GM13977 (cell line): ENCODE measurements around the gene POU2F2.

ENCODE experiments used
- DNase-seq: peaks from one replicate; pipeline ENCODE4 v3.0.0; 2012; ENCODE audit warnings: low spot score
- in situ Hi-C: fragments of 300-500 bp; cut with MboI; formaldehyde crosslinking; loops from one replicate; pipeline ENCODE4 v1.12.0; 2022; ENCODE audit warnings: low sequenced_read_pairs, low pct_unique_long_range_greater_than_20kb, mixed read lengths, inconsistent platforms; ENCODE audit not compliant: unreplicated experiment
- TF ChIP-seq, protein P1 (sequence below): IDR thresholded peaks from 2 replicates; pipeline ENCODE4 v1.5.1; 2012; ENCODE audit warnings: mild to moderate bottlenecking, control low read depth; ENCODE audit not compliant: insufficient read depth; ENCODE audit errors: extremely low read depth, missing control alignments

POU2F2 gene

DNA sequence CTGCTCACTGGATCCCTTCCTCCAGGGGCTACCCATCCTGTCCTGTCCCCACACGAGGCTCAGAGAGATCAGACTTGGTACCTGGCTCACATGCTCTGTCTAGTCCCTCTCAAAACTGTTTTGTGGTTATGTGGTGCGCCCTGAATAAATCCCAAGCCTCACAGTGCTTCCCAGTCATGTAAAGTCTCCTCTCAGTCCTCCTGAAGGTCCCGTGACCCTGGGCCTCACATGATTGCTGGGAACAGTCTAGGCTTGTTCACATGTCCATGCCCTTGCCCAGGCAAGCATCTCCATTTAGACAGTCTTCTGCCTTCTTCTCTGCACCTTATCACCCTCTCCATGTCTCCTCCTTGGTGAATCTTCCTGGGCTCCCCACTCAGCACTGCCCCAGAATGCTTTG is 36.0 kb upstream of the POU2F2 start:
- TF ChIP-seq, protein P1, sequence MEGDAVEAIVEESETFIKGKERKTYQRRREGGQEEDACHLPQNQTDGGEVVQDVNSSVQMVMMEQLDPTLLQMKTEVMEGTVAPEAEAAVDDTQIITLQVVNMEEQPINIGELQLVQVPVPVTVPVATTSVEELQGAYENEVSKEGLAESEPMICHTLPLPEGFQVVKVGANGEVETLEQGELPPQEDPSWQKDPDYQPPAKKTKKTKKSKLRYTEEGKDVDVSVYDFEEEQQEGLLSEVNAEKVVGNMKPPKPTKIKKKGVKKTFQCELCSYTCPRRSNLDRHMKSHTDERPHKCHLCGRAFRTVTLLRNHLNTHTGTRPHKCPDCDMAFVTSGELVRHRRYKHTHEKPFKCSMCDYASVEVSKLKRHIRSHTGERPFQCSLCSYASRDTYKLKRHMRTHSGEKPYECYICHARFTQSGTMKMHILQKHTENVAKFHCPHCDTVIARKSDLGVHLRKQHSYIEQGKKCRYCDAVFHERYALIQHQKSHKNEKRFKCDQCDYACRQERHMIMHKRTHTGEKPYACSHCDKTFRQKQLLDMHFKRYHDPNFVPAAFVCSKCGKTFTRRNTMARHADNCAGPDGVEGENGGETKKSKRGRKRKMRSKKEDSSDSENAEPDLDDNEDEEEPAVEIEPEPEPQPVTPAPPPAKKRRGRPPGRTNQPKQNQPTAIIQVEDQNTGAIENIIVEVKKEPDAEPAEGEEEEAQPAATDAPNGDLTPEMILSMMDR = no peak
- DNase-seq = no peak
- in situ Hi-C loops = no loop called here

DNA sequence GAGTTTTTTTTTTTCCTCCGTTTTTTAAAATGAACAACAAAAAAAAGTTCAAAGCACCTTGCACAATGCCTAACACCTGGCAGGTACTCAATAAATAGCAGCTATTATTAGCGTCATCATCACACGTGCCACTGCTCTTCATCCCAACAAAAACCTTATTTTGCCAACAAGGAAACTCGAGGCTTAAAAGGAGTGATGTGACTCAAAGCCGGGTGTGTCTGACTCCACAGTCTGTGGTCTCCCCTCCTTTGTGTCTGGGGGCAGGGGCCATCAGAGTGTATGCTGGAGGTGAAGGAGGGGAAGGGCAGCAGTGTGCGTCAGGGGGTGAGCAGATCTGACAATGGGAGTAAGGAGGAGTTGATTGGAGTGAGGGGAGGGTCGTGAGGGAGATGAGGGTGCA is 34.1 kb upstream of the POU2F2 start:
- DNase-seq = no peak
- in situ Hi-C loops = no loop called here
- TF ChIP-seq, protein P1 = no peak

DNA sequence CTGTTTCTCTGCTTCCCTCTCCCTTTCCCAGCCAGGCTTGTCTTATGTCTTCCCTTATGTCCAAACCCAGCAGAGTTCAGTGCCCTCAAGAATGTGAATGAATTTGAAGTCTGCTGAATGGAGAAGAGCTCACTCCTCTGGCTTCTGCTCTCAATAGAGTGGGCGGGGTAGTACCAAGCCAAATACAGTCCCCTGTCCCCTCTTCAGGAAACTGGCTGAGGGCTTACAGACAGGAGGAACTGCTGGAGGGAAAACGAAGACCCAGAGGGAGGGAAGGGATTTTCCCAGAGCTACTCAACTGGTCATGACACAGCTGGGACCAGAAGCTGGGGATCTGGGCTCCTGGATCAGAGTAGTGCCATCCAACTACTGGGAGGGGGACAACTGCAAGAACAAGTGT is 32.9 kb upstream of the POU2F2 start:
- in situ Hi-C loops = no loop called here
- DNase-seq = no peak
- TF ChIP-seq, protein P1 = no peak

DNA sequence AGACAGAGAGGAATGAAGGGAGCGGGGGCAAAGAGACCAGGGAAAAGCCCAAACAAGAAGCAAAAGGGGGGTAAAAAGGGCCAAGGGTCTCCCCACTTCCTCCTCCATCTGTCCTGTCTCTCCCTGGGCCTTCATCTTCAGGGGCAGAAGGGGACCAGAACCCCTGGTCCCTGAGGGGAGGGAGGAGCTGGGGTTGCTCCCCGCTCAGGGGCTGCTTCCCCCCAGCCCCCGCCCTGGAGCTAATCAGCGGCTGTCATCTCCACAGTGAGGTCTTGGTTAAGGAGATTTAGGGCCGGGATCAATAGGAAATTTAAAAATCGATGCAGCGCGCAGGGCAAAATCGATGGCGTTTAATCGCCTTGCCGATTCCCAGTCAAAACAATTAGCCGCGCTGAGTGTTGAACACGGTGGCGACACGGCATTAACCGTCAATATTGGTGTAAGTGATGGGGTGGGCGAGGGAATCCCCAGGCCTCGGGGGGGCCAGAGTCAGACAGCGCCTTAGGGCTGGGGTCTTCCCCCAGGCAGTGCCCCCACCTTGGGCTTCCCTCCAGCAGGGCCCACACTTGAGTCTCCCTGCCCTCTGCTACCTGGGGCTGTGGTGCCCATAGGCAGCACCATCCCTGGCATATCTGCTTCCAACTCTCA is 29.5 kb upstream of the POU2F2 start:
- in situ Hi-C loops = no loop called here
- TF ChIP-seq, protein P1 = no peak
- DNase-seq = no peak

DNA sequence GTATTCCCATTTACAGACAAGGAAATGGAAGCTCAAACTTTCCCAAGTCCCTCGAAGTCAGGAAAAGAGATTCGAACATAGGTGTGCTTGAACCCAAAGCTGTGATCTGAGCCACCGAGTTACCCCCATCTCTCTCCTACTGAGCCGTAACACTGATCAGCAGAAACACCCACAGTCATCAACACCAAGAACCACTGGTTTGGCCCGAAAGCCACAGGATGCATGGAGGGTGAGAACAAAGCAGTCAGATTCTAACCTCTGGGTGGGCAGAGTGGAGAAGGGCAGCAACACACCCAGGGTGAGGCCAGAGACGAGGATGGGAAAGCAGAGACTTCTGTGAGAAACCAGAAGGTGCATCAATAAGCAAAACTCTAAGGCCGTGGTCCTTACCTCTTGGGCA is 27.7 kb upstream of the POU2F2 start:
- in situ Hi-C loops = no loop called here
- TF ChIP-seq, protein P1 = no peak
- DNase-seq = no peak

DNA sequence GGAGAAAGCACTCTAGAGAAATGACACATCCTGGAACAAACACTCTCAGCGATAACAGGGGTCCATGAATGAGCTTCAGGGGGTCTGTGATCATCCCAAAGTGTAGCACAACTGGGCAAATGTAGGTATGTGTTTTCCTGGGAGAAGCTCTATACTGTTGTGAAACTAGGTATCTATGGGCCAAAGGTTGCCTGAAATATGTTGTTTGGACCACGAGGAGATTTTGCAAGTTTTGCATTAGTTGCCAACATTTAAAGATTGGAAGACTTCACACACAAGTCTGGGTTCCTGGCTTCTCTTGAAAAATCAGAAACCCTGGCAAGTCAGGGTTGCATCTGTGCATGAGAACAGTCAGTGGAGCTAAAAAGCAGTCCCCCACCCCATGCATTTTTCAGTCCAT is 26.7 kb upstream of the POU2F2 start:
- no peak for DNase-seq
- TF ChIP-seq, protein P1 = no peak
- in situ Hi-C loops = no loop called here
